NCI-H345 (cell line): Measurements from ENCODE around the gene EPC1.

Source experiments
- DNase-seq: peaks from one replicate; lab custom pipeline; 2025; lab: John Stamatoyannopoulos, UW

The EPC1 gene

DNA sequence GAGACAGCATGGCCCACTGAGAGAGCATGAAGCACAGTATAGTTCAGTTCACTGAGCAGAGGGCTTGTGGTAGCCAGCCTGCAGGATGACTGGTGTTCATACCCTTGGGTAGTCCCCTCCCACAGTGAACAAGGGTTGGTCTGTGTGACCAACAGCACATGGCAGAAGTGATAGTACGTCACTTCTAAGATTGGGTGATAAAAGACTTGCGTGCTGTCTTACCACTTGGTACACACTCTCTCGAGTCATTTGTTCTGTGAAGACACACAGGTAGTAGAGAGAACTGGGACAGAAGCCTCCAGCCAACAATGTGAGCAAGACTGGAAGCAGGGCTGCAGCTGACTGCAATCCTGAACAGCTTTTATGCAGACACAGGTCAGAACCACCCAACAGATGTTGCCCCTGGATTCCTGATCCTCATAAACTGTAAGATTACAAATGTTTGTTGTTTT is 14.6 kb downstream of the EPC1 start:
- no peak for DNase-seq

GRCh38 chr10:32331606-32332005 is 15.4 kb downstream of the EPC1 start:
- DNase-seq, result no peak

DNA sequence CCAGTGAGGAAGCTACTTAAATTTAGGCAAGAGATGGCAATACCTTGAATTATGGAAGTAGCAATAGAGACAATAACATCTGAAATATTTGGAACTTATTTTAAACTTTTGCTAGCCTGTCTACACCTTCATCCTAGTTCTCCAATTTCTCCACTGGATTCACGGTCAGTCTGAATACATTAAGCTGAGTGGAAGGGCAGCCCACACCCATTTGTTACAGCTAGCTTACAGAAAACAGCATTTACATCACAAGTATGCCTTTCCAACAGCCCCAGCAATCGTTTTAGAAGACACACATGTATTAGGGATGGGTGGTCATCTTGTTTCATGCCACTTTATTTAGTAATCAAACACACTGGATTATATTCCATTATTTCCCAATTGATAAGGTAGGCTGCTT is 16.7 kb downstream of the EPC1 start:
- no peak for DNase-seq

DNA sequence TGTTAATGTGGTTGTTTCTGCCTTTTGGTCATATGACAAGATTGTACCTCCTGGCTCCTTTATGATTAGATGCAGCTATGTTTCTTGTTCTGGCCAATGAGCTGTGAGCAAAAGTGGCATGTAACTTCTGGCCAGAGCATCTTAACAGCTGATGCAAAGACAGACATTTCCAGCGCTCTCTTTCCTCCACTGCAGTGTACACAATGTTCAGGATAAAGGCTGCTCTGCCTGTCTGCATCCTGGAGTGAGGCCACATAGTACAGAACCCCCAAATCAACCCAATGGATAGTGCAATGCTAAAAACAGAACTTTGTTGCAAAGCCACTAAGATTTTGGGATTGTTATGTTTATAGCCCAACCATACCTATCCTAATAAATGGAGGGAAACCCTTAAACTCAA is 17.9 kb downstream of the EPC1 start:
- no peak for DNase-seq

- no peak for DNase-seq
Measured at GRCh38 chr10:32328499-32328898, 18.5 kb downstream of the EPC1 start.

DNA sequence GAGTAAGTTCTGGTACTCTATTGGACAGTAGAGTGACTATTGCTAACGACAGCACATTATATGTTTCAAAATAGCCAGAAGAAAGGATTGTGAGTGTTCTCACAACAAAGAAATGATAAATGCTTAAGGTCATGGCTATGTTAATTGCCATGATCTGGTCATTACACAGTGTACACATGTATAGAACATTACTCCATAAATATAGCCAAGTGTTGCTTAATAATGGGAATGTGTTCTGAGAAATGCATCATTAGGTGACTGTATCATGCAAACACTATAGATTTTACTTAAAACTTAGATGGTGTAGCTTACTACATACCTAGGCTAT is 19.6 kb downstream of the EPC1 start:
- DNase-seq, result no peak

DNA sequence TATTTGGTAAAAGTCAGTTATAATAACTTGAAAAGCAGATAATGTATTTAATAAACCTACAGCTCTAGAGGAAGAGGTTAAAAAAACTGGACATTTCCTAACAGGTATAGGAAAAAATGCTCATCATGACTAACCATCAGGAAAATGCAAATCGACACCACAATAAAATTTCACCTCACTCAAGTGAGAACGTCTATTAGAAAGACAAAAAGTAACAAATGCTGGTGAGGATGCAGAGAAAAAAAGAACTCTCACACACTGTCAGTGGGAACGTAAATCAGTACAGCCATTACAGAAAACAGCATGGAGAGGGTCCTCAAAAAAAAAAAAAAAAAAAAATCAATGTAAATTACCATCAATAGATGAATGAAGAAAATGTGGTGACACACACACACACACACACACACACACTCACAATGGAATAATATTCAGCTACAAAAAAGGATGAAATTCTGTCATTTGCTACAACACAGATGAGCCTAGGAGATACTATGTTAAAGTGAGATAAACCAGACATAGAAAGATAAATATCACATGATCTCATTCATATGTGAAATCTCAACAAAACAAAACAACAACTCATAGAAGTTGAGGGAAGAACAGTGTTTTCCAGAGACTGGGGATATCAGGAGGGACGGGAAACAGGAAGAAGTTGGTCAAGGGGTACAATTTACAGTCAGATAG is 20.1 kb downstream of the EPC1 start:
- no peak for DNase-seq

DNA sequence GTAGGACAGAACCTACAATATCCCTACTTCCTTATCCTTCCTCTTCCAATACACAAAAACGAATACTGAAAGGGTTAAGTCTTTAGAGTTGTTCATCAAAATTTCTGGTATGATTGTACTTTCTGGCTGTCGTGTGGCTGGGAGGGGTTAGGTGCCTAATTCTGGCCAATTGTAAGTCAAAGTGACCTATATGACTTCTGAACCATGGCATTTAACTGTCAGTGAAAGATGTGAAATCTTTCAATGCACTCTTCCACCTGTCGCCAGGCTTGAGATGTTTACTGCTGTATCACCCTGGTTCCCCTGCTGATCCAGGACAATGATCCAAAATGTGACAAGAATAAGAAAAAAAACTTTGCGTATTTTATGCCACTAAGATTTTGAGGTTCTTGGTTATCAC is 20.8 kb downstream of the EPC1 start:
- no peak for DNase-seq

GRCh38 chr10:32323051-32323450 is 23.9 kb downstream of the EPC1 start:
- DNase-seq, result no peak

DNA sequence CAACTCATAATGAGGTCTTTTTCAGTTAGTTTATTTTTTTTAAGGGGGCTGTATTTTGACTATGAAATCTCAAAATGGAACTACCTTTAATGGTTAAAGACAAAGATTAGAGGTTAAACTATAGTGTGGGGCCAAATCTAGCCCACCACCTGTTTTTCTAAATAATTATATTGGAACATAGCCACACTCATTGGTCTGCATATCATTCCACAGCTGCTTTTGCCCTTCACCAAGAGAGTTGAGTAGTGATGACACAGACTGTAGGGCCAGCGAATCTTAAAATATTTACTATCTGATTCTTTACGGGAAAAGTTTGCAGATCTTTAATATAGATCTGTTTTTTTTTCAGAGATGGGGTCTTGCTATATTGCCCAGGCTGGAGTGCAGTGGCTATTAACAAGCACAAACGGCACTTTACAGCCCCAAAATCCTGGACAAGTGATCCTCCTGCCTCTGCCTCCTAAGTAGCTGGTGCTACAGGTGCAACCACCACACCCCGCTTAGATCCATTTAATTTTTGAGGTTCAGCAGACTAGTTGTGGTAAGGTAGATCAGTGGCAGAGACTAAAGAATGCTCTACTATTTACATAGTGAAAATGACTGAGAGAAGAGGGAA is 25.8 kb downstream of the EPC1 start:
- no peak for DNase-seq

GRCh38 chr10:32318476-32318896 is 28.5 kb downstream of the EPC1 start:
- no peak for DNase-seq

- DNase-seq, result no peak
Measured at GRCh38 chr10:32317795-32318357, 29.1 kb downstream of the EPC1 start.

DNA sequence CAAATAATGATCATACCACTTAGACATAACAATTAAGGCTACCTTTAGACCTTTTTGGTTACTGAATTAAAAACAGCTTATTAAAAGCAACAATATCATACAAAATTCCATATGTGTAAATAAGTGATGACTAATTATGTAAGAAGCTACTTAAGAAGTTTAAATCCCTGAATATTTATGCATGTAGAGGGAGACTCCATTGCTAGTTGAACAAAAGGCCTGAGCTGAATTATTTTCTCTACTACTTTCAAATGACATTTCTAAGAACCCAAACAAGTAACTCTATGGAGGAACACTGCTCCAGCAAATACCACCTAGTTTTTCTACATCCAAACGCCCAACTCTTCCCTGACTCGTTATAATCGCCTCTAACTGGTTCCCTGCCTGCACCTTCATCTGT is 31.5 kb downstream of the EPC1 start:
- no peak for DNase-seq

- DNase-seq, result no peak
Measured at GRCh38 chr10:32314588-32314987, 32.4 kb downstream of the EPC1 start.

GRCh38 chr10:32308027-32308603 is 38.8 kb downstream of the EPC1 start:
- no peak for DNase-seq

DNA sequence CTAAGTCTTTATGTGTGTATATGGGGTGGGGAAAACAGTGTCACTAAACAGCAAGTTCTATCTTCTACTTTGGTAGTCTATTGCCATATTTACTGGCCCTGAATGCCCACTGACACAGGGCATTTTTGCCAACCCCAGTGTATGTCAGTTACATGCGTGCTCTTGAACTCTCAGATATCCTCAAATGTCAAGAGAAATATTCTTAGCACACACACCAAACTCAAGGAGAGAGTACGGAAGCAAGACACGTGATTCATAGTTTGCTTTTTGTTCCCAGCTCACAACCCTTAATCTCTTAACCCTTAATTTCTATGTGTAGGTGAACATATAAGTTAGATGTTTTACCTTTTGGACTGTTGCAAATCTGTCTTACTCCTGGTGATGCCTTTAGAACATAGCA is 39.3 kb downstream of the EPC1 start:
- no peak for DNase-seq

GRCh38 chr10:32299354-32299980 is 47.5 kb downstream of the EPC1 start:
- DNase-seq, result no peak

DNA sequence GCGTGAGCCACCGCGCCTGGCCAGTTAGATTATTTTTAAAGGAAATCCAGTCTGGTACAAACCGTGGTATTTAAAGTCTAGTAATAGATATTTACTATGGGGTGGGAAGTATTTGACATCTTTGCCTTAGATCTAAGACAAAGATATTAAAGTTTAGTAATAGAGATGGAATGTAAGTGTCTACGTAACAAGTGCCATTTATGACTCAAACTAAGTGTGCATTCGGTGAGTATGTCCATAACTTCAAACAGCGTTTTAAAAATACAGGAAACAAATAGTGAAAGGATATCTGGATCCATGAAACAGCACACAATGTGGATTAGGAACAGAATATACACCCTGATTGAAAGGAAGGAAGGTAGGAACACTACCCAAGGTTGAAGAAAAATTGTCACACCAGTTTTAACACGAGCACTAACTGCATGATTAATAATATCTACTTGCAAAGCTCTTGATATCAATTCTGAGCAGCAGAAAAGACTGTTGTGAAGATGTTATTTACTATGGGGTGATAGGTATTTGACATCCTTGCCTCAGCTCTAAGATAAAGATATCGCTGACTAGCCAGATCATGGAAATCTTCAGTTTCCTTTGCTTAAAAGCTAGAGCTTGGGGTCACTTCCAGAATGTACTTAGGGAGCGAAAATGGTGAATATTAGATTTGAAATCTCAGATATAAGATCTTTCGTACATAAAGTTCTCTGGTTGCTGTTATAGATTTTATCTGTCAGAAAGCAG is 48.7 kb downstream of the EPC1 start:
- DNase-seq, result no peak

DNA sequence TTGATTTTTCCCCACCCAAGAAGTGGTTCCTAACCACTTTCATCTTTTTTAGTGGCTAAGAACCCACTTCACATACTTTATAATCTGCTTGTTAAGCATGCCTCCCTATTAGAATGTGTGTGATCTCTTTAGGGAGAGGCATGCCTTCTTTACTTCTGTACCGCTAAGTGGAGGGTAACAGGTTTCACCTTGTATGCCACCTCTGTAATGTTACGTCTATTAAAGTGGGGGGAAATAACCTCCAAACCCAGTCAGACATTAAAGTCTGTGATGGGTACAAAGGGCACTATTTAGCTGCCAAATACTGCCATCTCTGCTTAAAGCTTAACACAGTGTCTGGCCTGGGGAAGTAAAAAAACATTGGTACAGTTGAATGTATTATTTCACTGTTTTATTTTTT is 51.9 kb downstream of the EPC1 start:
- no peak for DNase-seq

DNA sequence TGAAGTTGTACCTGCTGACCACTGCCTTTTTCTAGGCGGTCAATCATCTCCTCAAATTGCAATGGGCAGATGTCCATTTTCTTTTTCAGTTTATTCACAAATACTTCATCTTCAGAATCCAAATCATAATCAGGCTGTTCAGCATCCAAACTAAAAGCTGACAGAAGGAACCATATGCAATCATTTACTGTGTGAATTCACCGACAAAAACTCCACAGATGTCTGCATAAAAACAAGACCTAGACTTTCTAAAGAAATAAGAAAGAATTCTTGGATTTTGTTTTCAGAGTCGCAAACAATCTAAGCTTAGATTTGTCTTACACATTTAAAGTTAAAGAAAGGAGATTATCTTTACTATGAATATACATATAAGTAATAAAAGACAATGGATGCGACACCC is 53.4 kb downstream of the EPC1 start:
- DNase-seq, result no peak

DNA sequence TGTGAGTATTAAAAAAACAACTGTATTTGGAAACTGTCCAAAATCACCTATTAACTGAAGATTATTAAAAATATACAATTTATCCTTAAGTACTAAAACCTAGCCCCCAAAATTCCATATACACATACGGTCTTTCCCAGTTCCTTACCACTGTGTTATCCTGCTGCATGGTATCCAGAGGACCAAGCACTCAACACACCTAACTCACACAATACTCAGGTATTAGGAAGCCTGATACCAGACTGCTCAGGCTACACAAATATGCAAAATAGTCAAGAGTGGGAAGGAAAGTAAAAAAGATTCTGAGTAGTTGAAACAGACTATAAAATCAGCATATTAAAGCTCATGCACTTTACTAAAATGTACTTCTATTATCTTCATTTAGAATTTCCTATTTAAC is 67.2 kb downstream of the EPC1 start:
- DNase-seq, result no peak

GRCh38 chr10:32273336-32273735 is 73.6 kb downstream of the EPC1 start:
- no peak for DNase-seq
